HG02623 (cell line): ENCODE results near the gene APOL2.
"Not testable (repeated sequence)": the region's sequence is repeated elsewhere in the genome, so short reads cannot be mapped to it uniquely, and the experiment has no call there.

ENCODE experiments used
- ATAC-seq: cut with Tn5 transposase; IDR thresholded peaks from one replicate; pipeline ENCODE4 v1.9.1; 2021; ENCODE audit warnings: moderate library complexity; ENCODE audit not compliant: unreplicated experiment

APOL2 gene

GRCh38 chr22:36244522-36245391 is 5.4 kb upstream of the APOL2 start:
- no peak for ATAC-seq

- no peak for ATAC-seq
These were observed 4.7 kb upstream of the APOL2 start for GRCh38 chr22:36243986-36244385.

- no peak for ATAC-seq
These were observed 252 bp downstream of the APOL2 start for GRCh38 chr22:36239150-36239400.

GRCh38 chr22:36238373-36239149 is 766 bp downstream of the APOL2 start:
- ATAC-seq = no peak

- no peak for ATAC-seq
These were observed 1.6 kb downstream of the APOL2 start for GRCh38 chr22:36237462-36238372.

GRCh38 chr22:36236388-36237319 is 2.7 kb downstream of the APOL2 start:
- ATAC-seq = no peak

- ATAC-seq = no peak
These were observed 3.7 kb downstream of the APOL2 start for GRCh38 chr22:36235585-36235984.

- ATAC-seq = no peak
These were observed 4.4 kb downstream of the APOL2 start for GRCh38 chr22:36234919-36235318.

GRCh38 chr22:36234213-36234612 is 5.1 kb downstream of the APOL2 start:
- ATAC-seq = no peak

- ATAC-seq = no peak
These were observed 5.5 kb downstream of the APOL2 start for GRCh38 chr22:36233796-36234195.

GRCh38 chr22:36232715-36233401 is 6.5 kb downstream of the APOL2 start:
- no peak for ATAC-seq

GRCh38 chr22:36231051-36231450 is 8.3 kb downstream of the APOL2 start:
- not testable (repeated sequence) for ATAC-seq

- ATAC-seq = not testable (repeated sequence)
These were observed 9.7 kb downstream of the APOL2 start for GRCh38 chr22:36229649-36230048.

- no peak for ATAC-seq
These were observed 10.4 kb downstream of the APOL2 start for GRCh38 chr22:36228944-36229343.

GRCh38 chr22:36228369-36228768 is 11.0 kb downstream of the APOL2 start:
- ATAC-seq = not testable (repeated sequence)

GRCh38 chr22:36227806-36228205 is 11.5 kb downstream of the APOL2 start:
- ATAC-seq = no peak

- no peak for ATAC-seq
These were observed 11.9 kb downstream of the APOL2 start for GRCh38 chr22:36227396-36227795.

- no peak for ATAC-seq
These were observed 13.1 kb downstream of the APOL2 start for GRCh38 chr22:36226189-36226588.

- no peak for ATAC-seq
These were observed 13.9 kb downstream of the APOL2 start for GRCh38 chr22:36225333-36225922.
